HG03378 (cell line): ENCODE data around the gene TSFM.

Experiments
- ATAC-seq: cut with Tn5 transposase; IDR thresholded peaks from one replicate; pipeline ENCODE4 v1.9.1; 2021; ENCODE audit warnings: mild to moderate bottlenecking, moderate library complexity; ENCODE audit not compliant: unreplicated experiment

The TSFM gene

DNA sequence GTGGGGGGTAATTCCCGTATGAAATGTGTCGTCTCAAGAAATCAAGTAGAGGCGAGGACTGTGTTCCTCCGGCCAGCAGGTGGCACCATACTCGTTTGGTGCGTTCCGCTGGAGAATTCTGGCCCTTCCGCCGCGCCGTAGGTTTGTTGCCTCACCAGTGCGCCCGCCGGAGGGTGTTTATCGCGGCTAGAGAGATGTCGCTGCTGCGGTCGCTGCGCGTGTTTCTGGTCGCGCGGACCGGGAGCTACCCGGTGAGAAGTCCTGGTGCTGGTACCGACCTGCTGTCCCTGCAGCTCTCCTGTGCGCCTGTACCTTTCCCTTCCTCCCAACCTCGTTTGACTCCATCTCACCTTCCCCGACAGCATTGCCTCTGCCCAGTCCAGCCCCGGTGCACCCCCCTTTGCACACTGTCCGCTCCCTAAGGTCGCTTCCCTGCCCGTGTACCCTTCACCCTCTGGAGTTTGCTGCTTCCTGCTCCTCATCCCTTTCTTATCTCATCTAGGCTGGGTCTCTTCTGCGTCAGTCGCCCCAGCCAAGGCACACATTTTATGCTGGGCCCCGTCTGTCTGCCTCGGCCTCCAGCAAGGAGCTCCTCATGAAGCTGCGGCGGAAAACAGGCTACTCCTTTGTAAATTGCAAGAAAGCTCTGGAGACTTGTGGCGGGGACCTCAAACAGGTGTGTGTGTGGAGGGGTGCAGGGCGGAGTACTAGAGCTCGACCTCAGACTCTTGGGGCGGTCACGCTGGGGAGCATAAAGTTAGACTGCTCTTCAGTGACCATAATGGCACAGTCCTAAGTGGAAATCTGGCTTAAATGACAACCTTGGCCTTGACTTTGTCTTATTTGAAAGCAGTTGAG, at the start of gene TSFM:
Gene TSFM (plus strand): TSS at position 180 of the 858 bp plus-strand sequence. CDS start 15 bp downstream, at position 195.
- ATAC-seq, result peak; percentile 82

DNA sequence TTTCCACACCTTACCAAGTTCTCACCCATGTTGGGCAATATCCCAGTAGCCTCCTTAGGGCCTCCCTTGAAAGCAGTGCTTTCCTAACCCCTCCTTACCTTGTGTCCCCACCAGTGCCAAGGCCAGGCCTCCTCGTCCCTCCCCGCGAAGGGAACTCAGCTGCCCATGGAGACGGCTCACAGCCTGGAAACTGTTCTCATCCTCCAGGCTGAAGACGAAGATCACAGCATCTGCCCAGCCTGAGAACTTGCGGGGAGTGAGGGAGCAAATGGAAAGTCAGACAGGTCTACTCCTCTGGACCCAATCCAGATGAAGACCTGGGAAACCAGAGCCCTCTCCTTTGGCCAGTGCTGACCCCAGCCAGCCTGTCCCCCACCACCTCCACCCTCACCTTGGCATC, 48.7 kb upstream of the TSFM start:
- ATAC-seq, result no peak

DNA sequence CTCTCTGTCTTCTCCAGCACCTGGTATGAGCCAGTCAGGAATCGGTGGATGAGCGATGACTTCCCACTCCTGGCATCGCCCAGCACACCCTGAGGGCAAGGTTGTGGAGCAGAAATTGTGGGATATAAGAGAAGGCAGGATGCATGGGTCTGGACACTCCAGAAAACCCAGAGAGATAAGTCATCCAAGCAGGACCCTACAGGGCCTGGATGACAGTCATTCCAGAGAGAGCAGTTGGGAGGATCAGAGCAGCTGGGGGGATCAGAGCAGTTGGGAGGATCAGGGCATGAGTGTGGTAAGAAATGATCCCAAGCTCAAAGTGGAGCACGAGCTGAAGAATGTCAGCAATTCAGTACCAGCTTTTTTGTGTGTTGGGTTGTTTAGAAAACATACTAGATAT, 48.0 kb upstream of the TSFM start:
- no peak for ATAC-seq

DNA sequence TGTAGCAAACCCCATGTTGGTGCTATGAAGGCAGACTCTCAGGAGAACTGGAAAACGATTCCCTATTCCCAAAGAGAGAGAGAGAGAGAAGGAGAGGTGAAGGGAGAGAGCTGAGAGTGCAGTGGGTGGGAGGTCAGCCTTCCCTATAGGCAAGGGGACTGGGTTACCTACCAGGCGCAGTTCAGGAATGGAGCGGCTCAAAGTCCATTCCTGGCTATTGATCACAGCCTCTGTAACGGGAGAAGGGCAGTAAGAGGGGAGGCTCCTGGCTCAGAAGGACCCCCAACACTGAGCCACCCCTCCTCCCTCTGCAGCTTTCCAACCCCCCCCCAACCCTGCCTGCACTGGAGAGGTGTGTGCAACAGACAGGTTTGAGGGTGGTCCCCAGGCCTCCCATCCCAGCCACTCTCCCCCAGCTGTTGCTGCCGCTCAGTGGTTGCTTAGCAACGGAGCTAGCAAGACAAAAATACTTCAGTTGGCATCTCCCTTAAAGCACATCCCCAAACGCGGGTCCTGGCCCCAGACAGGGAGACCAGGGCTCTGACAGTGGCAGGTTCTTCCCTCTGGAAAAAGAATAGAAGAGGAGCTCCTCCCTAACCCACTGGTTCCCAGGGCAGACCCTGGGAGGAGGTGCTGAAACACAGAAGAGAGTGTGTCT, 47.3 kb upstream of the TSFM start:
- ATAC-seq, result no peak

DNA sequence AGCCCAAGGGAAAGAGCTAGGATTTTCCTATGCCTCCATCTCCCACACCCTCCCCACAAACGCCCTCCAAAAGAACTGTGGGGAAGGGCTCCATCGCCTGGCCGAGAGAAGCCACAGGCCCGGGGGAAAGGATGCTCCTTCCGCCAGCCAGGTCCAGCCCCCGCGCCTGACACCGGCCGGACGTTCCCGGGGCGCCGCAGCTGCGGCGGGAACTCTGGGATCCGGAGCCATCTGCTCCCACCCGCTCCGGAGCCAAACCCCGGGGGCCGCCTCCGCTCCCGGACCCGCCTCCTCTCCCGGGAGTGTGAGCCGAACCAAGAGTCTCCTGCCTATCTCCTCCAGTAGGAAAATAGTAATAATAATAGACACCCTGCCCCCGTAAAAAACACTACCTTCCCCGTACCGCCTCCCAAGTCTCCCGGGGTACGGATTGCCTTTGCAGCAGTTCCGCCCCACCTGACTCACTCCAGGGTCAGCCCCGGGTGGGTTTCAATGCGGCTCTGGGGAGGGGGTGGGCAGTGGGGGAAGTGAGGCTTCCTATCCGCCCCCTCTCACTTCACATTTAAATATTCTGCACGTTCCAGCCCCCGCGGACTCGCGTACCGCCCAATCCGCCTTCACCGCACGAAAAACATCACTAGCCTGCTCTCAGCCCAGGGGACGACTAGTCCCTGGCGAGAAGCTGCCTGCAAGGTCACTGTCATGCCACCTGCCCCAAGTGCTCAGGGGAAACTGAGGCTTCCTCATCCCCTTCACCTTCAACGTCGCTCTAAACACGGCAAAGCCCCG, 46.4 kb upstream of the TSFM start:
- no peak for ATAC-seq

DNA sequence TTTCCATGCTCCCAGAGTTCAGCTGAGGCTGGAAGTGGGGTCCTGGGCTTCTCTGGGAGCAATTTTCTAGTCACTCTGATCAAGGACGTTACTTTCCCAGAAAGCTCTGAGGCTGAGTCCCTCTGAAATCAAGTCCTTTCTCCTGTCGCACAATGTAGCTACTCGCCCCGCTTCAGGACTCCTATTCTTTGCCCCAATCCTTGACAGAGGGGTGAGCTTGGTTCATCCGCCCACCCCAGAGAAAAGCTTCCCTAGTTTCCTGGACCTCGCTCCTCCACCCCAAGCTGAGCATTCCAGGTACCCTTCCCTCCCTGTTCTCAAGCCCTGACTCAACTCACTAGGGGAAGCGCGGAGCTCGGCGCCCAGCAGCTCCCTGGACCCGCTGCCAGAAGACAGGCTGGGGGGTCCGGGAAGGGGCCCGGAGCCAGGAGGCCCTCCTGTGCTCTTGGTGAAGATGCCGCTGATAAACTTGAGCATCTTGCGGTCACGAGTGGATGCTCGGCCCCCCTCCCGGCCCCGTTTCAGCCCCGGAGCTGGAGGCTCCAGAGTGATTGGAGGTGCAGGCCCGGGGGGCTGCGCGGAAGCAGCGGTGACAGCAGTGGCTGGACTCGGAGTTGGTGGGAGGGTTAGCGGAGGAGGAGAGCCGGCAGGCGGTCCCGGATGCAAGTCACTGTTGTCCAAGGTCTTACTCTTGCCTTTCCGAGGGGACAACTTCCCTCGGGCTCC, 45.7 kb upstream of the TSFM start:
- no peak for ATAC-seq

DNA sequence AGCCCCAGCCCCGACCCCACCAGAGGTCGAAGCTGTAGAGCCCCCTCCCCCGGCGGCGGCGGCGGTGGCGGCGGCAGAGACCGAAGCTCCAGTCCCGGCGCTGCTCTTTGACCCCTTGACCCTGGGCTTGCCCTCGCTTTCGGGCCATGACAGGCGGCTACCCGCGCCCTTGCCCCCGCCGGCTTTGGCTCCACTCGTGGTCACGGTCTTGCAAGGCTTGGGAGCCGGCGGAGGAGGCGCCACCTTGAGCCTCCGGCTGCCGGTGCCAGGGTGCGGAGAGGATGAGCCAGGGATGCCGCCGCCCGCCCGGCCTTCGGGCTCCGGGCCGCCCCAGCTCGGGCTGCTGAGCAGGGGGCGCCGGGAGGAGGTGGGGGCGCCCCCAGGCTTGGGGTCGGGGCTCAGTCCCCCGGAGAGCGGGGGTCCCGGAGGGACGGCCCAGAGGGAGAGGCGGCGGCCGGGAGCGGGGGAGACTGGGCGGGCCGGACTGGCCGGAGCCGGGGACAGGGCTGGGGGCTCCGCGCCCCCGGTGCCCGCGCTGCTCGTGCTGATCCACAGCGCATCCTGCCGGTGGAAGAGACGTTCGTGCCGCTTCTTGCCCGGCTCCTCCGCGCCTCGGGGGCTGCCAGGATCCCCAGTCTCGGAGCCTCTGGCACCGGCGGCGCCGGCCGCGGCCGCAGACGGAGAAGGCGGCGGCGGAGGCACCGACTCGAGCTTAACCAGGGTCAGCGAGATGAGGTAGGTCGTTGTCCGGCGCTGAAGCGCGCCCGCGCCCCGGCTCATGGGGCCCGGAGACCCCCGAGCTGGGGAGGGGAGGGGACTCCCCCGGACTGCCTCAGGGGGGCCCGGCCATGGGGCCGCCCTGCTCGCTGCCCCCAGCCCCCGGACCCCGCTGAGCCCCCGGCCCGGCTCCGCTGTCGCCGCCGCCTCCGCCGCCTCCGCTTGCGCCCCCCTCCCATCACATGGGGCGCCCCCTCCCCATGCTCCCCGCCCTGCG, 44.8 kb upstream of the TSFM start:
- ATAC-seq, result no peak

DNA sequence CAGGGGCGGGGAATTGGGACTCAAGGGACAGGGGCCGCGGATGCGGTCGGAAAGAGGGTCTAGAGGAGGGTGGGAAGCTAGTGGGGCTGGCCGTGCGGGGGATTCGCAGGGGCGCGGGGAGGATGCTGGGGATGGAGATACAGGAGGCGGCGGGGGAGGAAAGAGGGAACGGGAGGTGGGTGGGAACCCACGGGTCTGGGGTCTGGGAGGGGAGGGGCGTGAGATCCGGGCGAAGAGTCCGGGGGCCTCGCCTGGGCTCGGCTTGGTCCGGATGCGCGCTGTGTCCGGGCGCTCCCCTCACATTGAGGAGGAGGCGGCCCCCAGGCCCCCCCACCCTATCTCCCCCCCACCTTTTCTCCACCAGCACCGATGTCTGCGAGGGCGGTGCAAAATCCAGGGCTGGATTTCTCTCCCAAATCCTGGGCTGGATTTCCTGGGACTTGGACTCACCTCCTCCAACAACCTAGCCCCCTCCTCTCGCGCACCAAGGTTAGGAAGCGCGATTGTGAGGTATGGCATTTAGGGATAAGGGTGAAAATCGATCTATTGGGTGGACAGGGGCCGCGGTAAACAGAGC, 43.8 kb upstream of the TSFM start, which contains the start of gene AGAP2:
Gene AGAP2 (minus strand): TSS at position 82 of the 577 bp plus-strand sequence. CDS start 496 bp downstream, outside the sequence.
- ATAC-seq, result no peak

DNA sequence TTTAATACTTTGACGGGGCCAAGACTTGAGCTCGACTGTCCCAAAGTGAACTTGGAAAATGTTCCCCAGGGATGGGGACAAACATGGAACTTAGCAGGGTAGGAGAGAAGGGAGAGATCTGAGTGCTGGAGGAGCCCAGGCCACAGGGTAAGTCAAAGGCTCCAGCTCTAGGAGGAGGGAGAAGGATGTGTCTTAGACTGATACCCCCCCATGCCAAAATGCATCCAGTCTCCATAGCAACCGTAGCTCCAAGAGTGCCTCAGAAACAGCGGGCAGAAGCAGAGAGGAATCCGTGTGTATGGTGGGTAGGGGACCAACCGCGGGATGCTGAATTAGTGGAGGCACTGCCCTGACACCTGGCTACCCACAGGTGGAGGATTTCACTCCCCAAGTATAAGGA, 43.2 kb upstream of the TSFM start:
- no peak for ATAC-seq

DNA sequence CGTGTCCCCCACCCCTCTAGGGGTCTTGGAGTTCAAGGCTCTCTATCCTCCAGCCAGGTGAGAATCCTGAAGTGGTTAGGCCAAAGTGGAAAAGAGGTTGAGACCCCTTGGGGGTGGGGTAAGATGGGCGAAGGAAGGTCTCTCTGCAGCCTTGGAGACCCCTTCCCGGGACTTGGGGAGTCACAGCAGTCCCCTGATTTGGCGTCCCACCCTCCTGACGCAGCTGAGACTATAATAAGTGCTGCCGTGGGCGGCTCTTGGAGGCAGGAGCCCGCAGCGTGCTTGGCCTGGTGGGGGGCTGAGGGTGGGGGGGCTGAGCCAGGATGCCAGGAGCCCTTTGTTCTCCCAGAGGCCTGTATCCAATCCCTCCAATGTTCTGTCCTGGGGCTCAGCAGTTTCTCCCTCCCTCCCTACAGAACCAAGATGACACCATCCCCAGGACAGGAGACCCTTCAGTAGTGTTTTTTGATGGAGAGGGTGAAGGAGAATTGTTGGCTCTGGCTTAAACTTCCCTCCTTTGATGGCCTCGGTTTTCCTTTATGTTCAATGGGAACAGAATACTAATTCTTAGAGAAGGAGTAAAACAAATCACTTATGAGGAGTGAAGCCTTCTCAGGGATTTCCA, 42.6 kb upstream of the TSFM start:
- no peak for ATAC-seq

DNA sequence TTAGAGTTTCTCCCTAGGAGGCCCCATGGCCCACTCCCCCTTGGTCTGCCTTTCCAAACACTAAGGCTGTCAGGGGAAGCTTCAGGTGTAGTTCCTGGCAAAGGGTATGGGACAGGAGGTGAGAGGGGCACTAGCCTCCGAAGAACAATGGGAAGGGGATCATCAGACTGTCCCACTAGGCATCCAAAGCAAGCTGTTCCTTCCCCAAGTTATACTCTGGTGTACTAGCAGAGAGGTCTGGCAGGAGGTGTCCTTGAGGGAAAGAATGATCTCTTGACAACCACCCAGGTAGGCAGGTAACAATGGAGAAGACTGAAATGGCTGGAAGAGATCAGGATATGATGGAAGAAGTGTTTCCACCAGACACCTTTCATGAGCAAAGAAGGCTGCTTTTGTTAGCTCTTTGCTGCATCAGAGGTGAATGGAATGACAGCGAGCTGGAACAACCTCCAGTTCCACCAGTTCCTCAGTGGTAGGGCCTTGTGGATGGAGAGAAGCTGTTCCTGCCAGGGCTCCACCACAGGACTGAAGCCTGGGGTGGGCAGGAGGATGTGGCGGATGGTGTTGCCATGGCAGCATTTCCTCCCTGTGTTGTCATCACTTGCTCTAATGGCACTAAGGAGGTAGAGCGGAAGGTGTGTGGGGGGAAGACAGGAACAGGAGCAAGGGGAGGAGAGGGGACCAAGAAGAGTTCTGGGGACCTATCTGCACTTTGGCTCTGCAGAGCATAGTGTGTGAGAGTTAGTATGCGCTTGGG, 41.8 kb upstream of the TSFM start:
- ATAC-seq, result peak; percentile 60

DNA sequence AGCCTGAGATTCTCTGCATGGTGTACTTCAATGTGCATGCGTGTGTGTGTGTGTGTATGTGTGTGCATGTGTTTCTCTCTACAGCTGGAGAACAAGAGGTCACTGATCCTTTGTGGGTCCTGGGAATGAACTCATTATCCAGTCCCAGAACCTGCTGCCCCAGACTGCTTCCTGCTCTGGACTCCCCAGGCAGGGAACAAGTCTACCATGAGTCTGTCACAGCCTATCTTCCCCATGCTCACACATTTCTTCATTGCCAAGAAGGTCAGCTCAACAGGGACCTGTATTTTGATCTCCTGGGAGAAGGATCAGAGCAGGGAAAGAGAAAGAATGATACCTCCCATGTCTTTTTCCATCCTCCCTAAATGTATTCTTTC, 41.2 kb upstream of the TSFM start:
- no peak for ATAC-seq

DNA sequence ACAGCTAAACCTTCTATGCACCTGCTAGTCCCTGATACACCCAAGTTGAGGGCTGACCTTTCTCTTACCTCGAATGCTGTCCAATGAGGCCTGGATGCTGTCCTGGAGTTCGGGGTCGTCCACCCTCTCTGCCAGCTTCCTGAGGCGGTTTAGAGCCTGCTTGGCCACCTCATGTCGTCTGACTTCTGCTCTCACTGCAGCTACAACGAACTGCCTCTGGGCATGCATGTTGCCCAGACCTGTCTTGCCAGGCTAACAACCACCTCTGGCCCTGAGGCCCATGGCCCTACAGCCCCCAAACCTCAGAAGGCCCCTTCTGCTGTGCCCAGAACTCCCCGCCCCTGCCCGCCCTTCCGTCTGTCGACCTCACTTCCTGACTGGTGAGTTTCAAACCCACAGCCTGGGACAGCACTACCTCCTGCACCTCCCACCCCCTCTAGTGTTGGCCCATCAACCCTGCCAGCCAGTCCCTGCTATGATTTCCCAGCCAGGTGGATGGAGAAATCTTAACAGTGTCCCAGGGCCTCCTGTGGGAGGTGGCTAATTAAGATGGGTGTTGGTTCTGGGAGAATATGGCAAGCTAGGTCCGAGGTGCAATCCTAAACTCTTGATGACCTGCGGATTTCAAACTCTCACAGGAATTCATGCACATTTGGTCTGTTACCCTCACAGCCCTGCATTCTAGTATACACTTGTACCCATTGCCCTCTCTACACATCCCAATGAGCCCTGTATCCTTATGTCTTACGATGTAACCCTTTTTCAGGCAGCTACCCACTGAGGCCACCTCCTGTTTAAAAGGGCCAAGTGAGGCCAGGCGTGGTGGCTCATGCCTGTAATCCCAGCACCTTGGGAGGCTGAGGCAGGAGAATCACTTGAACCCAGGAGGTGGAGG, 40.5 kb upstream of the TSFM start:
- peak; percentile 56 for ATAC-seq

DNA sequence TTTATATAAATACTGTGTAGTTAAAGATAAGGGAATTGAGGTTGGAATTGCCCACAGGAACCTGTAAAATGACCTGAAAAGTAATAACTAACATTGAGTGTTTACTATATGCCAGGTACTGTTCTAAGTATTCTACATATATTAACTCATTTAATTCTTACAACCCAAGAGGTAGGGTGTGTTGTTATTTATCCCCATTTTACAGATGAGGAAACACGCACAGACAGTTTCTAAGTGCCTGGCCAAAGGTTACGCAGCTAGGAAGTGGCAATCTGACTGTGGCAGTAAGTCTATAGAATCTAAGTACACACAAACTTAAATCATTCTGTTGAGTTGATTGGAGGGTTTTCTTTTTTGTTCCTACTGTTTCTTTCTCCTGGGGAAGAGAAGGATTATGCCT, 38.8 kb upstream of the TSFM start:
- no peak for ATAC-seq

DNA sequence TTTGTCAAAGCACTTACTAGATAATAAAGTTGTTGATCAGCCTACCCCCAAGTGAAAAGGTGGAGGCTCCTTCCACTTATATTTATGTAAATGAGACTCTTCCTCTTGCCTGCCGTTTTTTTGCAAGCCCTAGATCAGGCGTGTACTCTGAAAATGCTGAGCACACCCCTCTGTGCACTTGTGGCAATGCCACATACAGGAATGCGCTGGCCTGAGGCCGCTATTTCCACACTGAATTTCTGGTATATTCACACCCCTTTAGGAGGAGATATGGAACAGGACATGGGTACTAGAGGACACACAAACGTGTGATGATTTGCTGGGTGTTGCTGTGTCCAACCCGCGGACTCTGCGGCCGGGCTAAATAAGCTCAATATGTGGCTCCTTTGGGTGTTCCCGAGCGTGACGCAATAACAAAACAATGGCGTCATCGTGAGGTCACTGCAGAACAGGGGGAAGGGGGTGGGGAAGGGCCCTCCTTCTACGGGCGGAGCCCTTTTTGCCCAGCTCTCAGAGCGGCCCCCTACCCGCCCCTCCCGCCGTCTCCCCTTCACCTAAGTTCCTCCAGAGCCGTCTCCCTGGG, 38.3 kb upstream of the TSFM start:
- ATAC-seq, result peak; percentile 20

DNA sequence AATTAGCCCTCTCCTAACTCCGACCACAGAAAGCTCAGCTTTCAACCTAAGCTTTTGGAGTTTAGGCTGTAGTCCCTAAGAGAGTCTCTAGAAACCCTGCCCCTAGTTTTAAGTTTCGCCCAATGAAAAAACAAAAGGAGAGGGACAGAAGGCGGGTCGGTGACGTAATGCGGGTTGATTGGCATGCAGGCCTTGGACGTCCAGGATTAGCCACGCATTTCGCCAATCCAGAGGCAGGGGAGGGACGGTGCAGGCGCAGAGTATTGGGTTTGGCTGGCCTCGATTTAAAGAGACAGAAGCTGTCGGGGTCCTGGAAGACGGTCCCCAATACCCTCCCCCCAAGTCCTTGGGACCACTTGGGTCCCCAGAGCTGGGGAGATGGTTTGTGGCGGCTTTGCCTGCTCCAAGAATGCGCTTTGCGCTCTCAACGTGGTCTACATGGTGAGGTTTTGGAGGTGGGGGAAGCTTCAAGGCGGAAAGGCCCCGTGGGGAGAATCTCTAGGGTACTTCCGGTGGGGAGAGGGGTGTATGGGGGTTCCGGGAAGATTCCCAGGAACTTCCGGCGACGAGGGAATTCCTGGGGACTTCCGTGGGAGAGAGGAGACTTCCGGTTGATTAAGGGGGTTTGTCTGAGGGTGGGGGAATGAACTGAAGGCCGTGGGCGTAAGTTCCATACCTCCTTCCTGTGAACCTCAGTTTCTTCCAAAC, 37.7 kb upstream of the TSFM start, which contains the start of gene TSPAN31:
Gene TSPAN31 (plus strand): TSS at position 263 of the 708 bp plus-strand sequence. CDS start 116 bp downstream, at position 379.
- ATAC-seq, result peak; percentile 77
